ENCODE data around the gene HK2. TPM values are rescaled to one million over a fixed set of nuclear protein-coding genes. Genes with fewer than 3 reads are reported as not detected.

HK2 gene
- total and polyA plus RNA-seq, 2 donors (not counting 3 experiments of a cell fraction or from before 2014, with no cell fraction given) = 3.4 to 13.0 TPM

DNA sequence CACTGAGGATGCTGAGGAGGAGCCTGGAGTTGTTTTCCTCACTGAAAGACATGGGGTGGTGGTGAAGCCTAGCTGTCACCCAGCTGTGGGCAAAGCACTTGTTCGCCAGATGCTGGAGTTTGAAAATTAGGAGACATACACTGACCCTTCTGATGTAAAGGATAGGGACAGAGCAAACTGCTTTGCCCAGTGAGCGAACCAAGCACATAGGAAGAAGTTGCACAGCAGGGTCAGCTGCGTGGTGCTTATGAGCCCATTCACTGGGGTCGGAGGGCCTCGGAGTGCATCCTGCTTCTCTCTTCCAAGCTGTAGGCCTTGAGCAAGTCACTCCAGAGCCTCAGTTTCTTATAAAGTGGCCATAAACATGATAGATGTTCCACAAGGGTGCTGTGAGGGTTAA lies 50.9 kb downstream of the HK2 start:
- H3K4me2 ChIP-seq (ENCODE audit: insufficient read depth, low read length) = no peak overlapping the region
- dilution Hi-C loops (cut with MboI; ENCODE audit: extremely low pct_ligation_motif_present, low sequenced_read_pairs) (no loop called here), intact Hi-C loops (cut with micrococcal nuclease) (no loop called here)
- POLR2A ChIA-PET = no interaction called here
- no peaks in the 10 kb centered on the region for H3K27me3 ChIP-seq (ENCODE audit: control insufficient read depth in 2 of 2, insufficient read depth in 2 of 2, low read length in 2 of 2)
- DNase-seq (ENCODE audit: low read depth, low spot score) (no peak), FAIRE-seq (no peak)
- no peaks in the 10 kb centered on the region for H3K9me1 ChIP-seq (replicated peaks; ENCODE audit: control insufficient read depth, extremely low read depth, insufficient read depth, low read length)
- H3K4me3 ChIP-seq (replicated peaks in 1 of 3; ENCODE audit: insufficient read depth in 1 of 3, low read depth in 1 of 3, low read length in 3 of 3) = no peak overlapping the region
- H3K4me1 ChIP-seq (ENCODE audit: control insufficient read depth, extremely low read depth, insufficient read depth, low read length) = no peaks in the 10 kb centered on the region
- no peaks in the 10 kb centered on the region for H3K79me2 ChIP-seq (ENCODE audit: control insufficient read depth, insufficient read depth, low read length)
- no peak overlapping the region for H3K27ac ChIP-seq (ENCODE audit: insufficient read depth, low read depth, low read length)
- no peak overlapping the region for H2AFZ ChIP-seq (ENCODE audit: low read depth, low read length)
- no peaks in the 10 kb centered on the region for H3K9me3 ChIP-seq (replicated peaks; ENCODE audit: control insufficient read depth, insufficient read depth, low read length)
- TF ChIP-seq POLR2A (IDR thresholded peaks at IDR 0.05; ENCODE audit: low read depth, low read length) (no peak), POLR2AphosphoS5 (IDR thresholded peaks at IDR 0.05; ENCODE audit: insufficient read depth, low read depth, low read length) (no peak), MYC (IDR thresholded peaks at IDR 0.05; ENCODE audit: low read depth, low read length) (no peak), FOS (IDR thresholded peaks at IDR 0.05; ENCODE audit: borderline replicate concordance, insufficient read depth, low read length) (no peak), EZH2 (IDR thresholded peaks at IDR 0.05; ENCODE audit: borderline replicate concordance, low read depth, low read length, severe bottlenecking) (no peak), GATA2 (IDR thresholded peaks at IDR 0.05; ENCODE audit: insufficient read depth, insufficient read length, low read depth, low read length) (no peak), JUN (IDR thresholded peaks at IDR 0.05; ENCODE audit: borderline replicate concordance, insufficient read depth, insufficient read length, low read depth) (no peak)
- TF ChIP-seq, protein P1, sequence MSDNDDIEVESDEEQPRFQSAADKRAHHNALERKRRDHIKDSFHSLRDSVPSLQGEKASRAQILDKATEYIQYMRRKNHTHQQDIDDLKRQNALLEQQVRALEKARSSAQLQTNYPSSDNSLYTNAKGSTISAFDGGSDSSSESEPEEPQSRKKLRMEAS (IDR thresholded peaks at IDR 0.05; ENCODE audit: insufficient read depth, insufficient read length) = no peak
- TF ChIP-seq, protein P2, sequence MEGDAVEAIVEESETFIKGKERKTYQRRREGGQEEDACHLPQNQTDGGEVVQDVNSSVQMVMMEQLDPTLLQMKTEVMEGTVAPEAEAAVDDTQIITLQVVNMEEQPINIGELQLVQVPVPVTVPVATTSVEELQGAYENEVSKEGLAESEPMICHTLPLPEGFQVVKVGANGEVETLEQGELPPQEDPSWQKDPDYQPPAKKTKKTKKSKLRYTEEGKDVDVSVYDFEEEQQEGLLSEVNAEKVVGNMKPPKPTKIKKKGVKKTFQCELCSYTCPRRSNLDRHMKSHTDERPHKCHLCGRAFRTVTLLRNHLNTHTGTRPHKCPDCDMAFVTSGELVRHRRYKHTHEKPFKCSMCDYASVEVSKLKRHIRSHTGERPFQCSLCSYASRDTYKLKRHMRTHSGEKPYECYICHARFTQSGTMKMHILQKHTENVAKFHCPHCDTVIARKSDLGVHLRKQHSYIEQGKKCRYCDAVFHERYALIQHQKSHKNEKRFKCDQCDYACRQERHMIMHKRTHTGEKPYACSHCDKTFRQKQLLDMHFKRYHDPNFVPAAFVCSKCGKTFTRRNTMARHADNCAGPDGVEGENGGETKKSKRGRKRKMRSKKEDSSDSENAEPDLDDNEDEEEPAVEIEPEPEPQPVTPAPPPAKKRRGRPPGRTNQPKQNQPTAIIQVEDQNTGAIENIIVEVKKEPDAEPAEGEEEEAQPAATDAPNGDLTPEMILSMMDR (IDR thresholded peaks at IDR 0.05; ENCODE audit: extremely low read depth in 1 of 2, insufficient read depth in 1 of 2, low read depth in 1 of 2, low read length in 2 of 2) = no peak
- no peak overlapping the region for H3K9ac ChIP-seq (replicated peaks; ENCODE audit: extremely low read depth, insufficient read depth, low read length)
- no peaks in the 10 kb centered on the region for H4K20me1 ChIP-seq (replicated peaks; ENCODE audit: control insufficient read depth, extremely low read depth, insufficient read depth, low read length)
- no TSS peak for BruUV-seq (replicated peaks)
- CTCF ChIA-PET = interaction anchor here (1.0 to 1.9 kb wide), 3 partner anchors 9 to 171 kb away, joined by 3 to 7 read pairs (median 5); no protein-coding TSS in a partner anchor
- peaks cover 1 to 3% of the 10 kb centered on the region in 2 experiments for H3K36me3 ChIP-seq (ENCODE audit: control insufficient read depth in 2 of 2, extremely low read depth in 1 of 2, insufficient read depth in 2 of 2, low read length in 2 of 2)
